ENCODE data around the gene MLYCD. TPM values are rescaled to one million over a fixed set of nuclear protein-coding genes. Genes with fewer than 3 reads are reported as not detected.

Gene MLYCD
- total RNA-seq, 1 donor from 2014 or later: 2.8 TPM

- H3K36me3 Mint-ChIP-seq (ENCODE audit: low read depth, unreplicated experiment): peaks cover 1% of the 10 kb centered on the region
- peaks cover 22% of the 10 kb centered on the region for H3K27me3 Mint-ChIP-seq (ENCODE audit: low read depth, unreplicated experiment)
- DNase-seq (ENCODE audit: low read depth) (no peak), FAIRE-seq (no peak)
- no peaks in the 10 kb centered on the region for H3K4me1 ChIP-seq (ENCODE audit: insufficient read depth, low read length)
- no peaks in the 10 kb centered on the region for H3K4me1 Mint-ChIP-seq (ENCODE audit: low read depth, unreplicated experiment)
- H3K36me3 ChIP-seq (ENCODE audit: insufficient read depth, low read length): no peaks in the 10 kb centered on the region
- no peak overlapping the region for H2AFZ ChIP-seq (ENCODE audit: low read depth, low read length)
- TF ChIP-seq, protein P1, sequence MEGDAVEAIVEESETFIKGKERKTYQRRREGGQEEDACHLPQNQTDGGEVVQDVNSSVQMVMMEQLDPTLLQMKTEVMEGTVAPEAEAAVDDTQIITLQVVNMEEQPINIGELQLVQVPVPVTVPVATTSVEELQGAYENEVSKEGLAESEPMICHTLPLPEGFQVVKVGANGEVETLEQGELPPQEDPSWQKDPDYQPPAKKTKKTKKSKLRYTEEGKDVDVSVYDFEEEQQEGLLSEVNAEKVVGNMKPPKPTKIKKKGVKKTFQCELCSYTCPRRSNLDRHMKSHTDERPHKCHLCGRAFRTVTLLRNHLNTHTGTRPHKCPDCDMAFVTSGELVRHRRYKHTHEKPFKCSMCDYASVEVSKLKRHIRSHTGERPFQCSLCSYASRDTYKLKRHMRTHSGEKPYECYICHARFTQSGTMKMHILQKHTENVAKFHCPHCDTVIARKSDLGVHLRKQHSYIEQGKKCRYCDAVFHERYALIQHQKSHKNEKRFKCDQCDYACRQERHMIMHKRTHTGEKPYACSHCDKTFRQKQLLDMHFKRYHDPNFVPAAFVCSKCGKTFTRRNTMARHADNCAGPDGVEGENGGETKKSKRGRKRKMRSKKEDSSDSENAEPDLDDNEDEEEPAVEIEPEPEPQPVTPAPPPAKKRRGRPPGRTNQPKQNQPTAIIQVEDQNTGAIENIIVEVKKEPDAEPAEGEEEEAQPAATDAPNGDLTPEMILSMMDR (IDR thresholded peaks at IDR 0.05; ENCODE audit: insufficient read depth, low read depth, low read length): no peak
- no peak for TF ChIP-seq EZH2 (IDR thresholded peaks at IDR 0.05; ENCODE audit: insufficient read depth, low read length)
- H4K20me1 ChIP-seq (ENCODE audit: insufficient read depth, low read length): no peaks in the 10 kb centered on the region
- no peaks in the 10 kb centered on the region for H3K9me3 ChIP-seq (ENCODE audit: insufficient read depth, low read depth, low read length)
- H3K27ac ChIP-seq (ENCODE audit: low read depth, low read length): no peak overlapping the region
- no peak overlapping the region for H3K27ac Mint-ChIP-seq (ENCODE audit: unreplicated experiment)
- H3K9me3 Mint-ChIP-seq (ENCODE audit: unreplicated experiment): no peaks in the 10 kb centered on the region
- peaks cover 8% of the 10 kb centered on the region for H3K27me3 ChIP-seq (ENCODE audit: insufficient read depth, low read length)
- H3K9ac ChIP-seq (ENCODE audit: low read length): no peak overlapping the region
- no peak overlapping the region for H3K4me2 ChIP-seq (ENCODE audit: low read length)
- H3K4me3 ChIP-seq (ENCODE audit: insufficient read depth, low read depth, low read length): no peak overlapping the region
- H3K4me3 Mint-ChIP-seq (ENCODE audit: unreplicated experiment): no peak overlapping the region
- H3K79me2 ChIP-seq (ENCODE audit: insufficient read depth, low read length): no peaks in the 10 kb centered on the region
Measured at GRCh38 chr16:83854420-83854819, 44.5 kb upstream of the MLYCD start.

DNA sequence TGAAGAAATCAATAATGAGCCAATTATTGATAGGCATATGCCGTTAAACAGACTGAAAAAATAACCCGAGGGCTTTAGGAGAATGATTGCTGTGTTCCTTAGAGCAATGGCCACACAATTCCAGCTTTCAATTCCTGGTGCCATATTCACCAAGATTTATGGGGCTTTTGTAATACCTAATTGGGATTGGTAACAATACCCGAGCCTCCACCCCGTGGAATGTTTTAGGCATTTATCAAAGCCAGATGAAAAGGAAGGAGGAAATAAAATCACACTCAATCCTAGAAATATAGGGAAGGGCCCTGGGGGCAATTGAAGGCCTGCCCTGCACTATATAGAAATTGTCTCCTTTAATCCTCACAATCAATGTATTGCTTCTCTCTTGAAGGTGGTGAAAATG lies 42.1 kb upstream of the MLYCD start:
- Histone ChIP-seq H4K20me1 (ENCODE audit: insufficient read depth, low read length) (no peaks in the 10 kb centered on the region), H3K4me1 (ENCODE audit: insufficient read depth, low read length) (no peaks in the 10 kb centered on the region), H3K27me3 (ENCODE audit: insufficient read depth, low read length) (peaks cover 10% of the 10 kb centered on the region), H3K79me2 (ENCODE audit: insufficient read depth, low read length) (no peaks in the 10 kb centered on the region), H3K4me2 (ENCODE audit: low read length) (no peak overlapping the region), H3K9me3 (ENCODE audit: insufficient read depth, low read depth, low read length) (no peaks in the 10 kb centered on the region), H3K9ac (ENCODE audit: low read length) (no peak overlapping the region), H3K36me3 (ENCODE audit: insufficient read depth, low read length) (no peaks in the 10 kb centered on the region), H3K27ac (ENCODE audit: low read depth, low read length) (no peak overlapping the region), H2AFZ (ENCODE audit: low read depth, low read length) (no peak overlapping the region), H3K4me3 (ENCODE audit: insufficient read depth, low read depth, low read length) (no peak overlapping the region)
- Mint-ChIP-seq H3K4me3 (ENCODE audit: unreplicated experiment) (no peak overlapping the region), H3K36me3 (ENCODE audit: low read depth, unreplicated experiment) (peaks cover 1% of the 10 kb centered on the region), H3K4me1 (ENCODE audit: low read depth, unreplicated experiment) (no peaks in the 10 kb centered on the region), H3K9me3 (ENCODE audit: unreplicated experiment) (peaks cover 2% of the 10 kb centered on the region), H3K27ac (ENCODE audit: unreplicated experiment) (no peak overlapping the region), H3K27me3 (ENCODE audit: low read depth, unreplicated experiment) (peaks cover 18% of the 10 kb centered on the region)
- DNase-seq (ENCODE audit: low read depth) (no peak), FAIRE-seq (no peak)
- no peak for TF ChIP-seq EZH2 (IDR thresholded peaks at IDR 0.05; ENCODE audit: insufficient read depth, low read length)
- TF ChIP-seq, protein P1 (IDR thresholded peaks at IDR 0.05; ENCODE audit: insufficient read depth, low read depth, low read length): no peak

DNA sequence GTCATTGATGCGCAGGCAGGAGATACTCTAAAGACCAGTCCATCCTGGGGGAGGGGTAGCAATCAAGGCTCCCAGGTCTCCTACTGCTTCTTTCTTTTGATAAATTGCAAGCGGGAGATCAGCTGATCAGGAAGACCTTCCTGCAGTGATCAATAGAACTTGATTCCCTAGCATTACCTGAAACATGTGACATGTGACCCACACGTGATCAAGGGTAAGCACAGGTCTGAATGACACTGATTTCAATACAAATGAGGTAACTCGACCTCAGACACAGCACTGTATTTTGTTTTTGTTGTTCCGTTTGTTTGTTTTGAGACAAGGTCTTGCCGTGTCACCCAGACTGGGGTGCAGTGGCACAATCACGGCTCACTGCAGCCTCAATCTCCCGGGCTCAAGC lies 39.6 kb upstream of the MLYCD start:
- H3K4me3 ChIP-seq (ENCODE audit: insufficient read depth, low read depth, low read length): no peak overlapping the region
- TF ChIP-seq, protein P1 (IDR thresholded peaks at IDR 0.05; ENCODE audit: insufficient read depth, low read depth, low read length): no peak
- no peak for TF ChIP-seq EZH2 (IDR thresholded peaks at IDR 0.05; ENCODE audit: insufficient read depth, low read length)
- no peaks in the 10 kb centered on the region for H3K9me3 ChIP-seq (ENCODE audit: insufficient read depth, low read depth, low read length)
- no peaks in the 10 kb centered on the region for H4K20me1 ChIP-seq (ENCODE audit: insufficient read depth, low read length)
- no peak overlapping the region for H3K27ac ChIP-seq (ENCODE audit: low read depth, low read length)
- H3K9me3 Mint-ChIP-seq (ENCODE audit: unreplicated experiment): peaks cover 2% of the 10 kb centered on the region
- no peak overlapping the region for H3K4me3 Mint-ChIP-seq (ENCODE audit: unreplicated experiment)
- no peak overlapping the region for H3K27ac Mint-ChIP-seq (ENCODE audit: unreplicated experiment)
- H3K79me2 ChIP-seq (ENCODE audit: insufficient read depth, low read length): no peaks in the 10 kb centered on the region
- H3K9ac ChIP-seq (ENCODE audit: low read length): no peak overlapping the region
- DNase-seq (ENCODE audit: low read depth) (no peak), FAIRE-seq (no peak)
- peaks cover 17% of the 10 kb centered on the region for H3K27me3 Mint-ChIP-seq (ENCODE audit: low read depth, unreplicated experiment)
- H3K36me3 Mint-ChIP-seq (ENCODE audit: low read depth, unreplicated experiment): peaks cover 1% of the 10 kb centered on the region
- H3K4me1 ChIP-seq (ENCODE audit: insufficient read depth, low read length): no peaks in the 10 kb centered on the region
- no peak overlapping the region for H3K4me2 ChIP-seq (ENCODE audit: low read length)
- no peak overlapping the region for H2AFZ ChIP-seq (ENCODE audit: low read depth, low read length)
- peaks cover 9% of the 10 kb centered on the region for H3K27me3 ChIP-seq (ENCODE audit: insufficient read depth, low read length)
- H3K36me3 ChIP-seq (ENCODE audit: insufficient read depth, low read length): no peaks in the 10 kb centered on the region
- H3K4me1 Mint-ChIP-seq (ENCODE audit: low read depth, unreplicated experiment): no peaks in the 10 kb centered on the region

Measured in astrocyte (in vitro differentiated cells and primary cell).